Omental fat pad (tissue), 4 donors: ENCODE results near the gene DLG1. TPM values are rescaled to one million over a fixed set of nuclear protein-coding genes. Genes with fewer than 3 reads are reported as not detected.
A peak's percentile ranks its signal among the peaks of the same experiment; 100 is the strongest.

ENCODE experiments used
- ATAC-seq: fragments of 150-250 bp; one replicate; pipeline ENCODE4 v1.9.1; 2016; ENCODE audit warnings: mild to moderate bottlenecking, moderate library complexity; ENCODE audit not compliant: low FRiP score
- DNase-seq: peaks from one replicate; pipeline ENCODE4 v3.0.0-alpha.2; 2019; ENCODE audit warnings: low spot score
- CTCF ChIP-seq, 3 donors: fragments of 450-650 bp; IDR thresholded peaks; one replicate each; pipeline ENCODE4 v1.5.1; 2016 to 2017; ENCODE audit warnings: antibody characterized with exemption in 3 of 3, mild to moderate bottlenecking in 3 of 3, moderate library complexity in 2 of 3
- total RNA-seq, 4 donors: library from RNA; depleted of rRNA; stranded (reverse); fragments of >200 nt; gene quantifications; one replicate each; pipeline ENCODE4 v1.1.0, GENCODE V29; 2016

Gene DLG1
- total RNA-seq, 4 donors from 2014 or later, result 47.1 to 65.4 (median 60.2) TPM

- peak; percentile 89 for ATAC-seq
- TF ChIP-seq CTCF (IDR thresholded peaks at IDR 0.05), result no peak
- DNase-seq, result peak; percentile 83
These were observed 266.8 kb downstream of the DLG1 start for GRCh38 chr3:197031315-197032285.

GRCh38 chr3:197030379-197031314 is 267.8 kb downstream of the DLG1 start:
- TF ChIP-seq CTCF (IDR thresholded peaks at IDR 0.05), result no peak
- DNase-seq (no peak), ATAC-seq (no peak)

GRCh38 chr3:197029511-197030167 is 268.8 kb downstream of the DLG1 start, which contains the start of gene MELTF:
Gene MELTF, minus strand, starts transcription at chr3:197029817. Its CDS starts 115 bp downstream, at chr3:197029702.
- TF ChIP-seq CTCF (IDR thresholded peaks at IDR 0.05), result peak in 2 of 3 donors; percentile 18 to 68
- peak; percentile 79 for ATAC-seq
- no peak for DNase-seq

- TF ChIP-seq CTCF (IDR thresholded peaks at IDR 0.05), result no peak
- DNase-seq (no peak), ATAC-seq (no peak)
These were observed 269.5 kb downstream of the DLG1 start for GRCh38 chr3:197028728-197029510.

- DNase-seq (no peak), ATAC-seq (no peak)
- TF ChIP-seq CTCF (IDR thresholded peaks at IDR 0.05), result no peak
These were observed 270.3 kb downstream of the DLG1 start for GRCh38 chr3:197027896-197028727.
